DMS 273 (cell line): ENCODE results near the gene SYNE1.
"Not testable (repeated sequence)": the region's sequence is repeated elsewhere in the genome, so short reads cannot be mapped to it uniquely, and the experiment has no call there.

Experiments
- DNase-seq: peaks from one replicate; lab custom pipeline; 2025; ENCODE audit not compliant: unreplicated experiment; lab: John Stamatoyannopoulos, UW

The SYNE1 gene

DNA sequence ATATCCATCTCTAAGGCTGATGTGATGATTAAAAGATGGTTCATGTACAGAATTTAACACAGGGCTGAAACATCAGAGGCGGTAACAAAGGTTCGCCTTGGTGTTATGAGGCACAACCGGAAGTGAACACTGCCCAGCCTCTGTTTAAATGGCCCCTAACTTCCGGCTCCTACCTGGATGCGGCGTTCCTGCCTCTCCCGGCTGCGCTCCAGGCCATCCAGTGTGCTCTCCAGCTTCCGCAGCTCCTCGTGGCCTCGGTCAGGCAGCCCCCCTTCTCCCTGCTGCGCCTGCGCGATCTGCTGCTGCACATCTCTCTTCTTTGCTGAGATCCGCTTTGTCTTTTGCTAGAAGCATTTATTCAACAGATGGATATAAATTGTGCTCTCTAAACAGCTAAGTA, 195.3 kb downstream of the SYNE1 start:
- no peak for DNase-seq

- DNase-seq: no peak
Observed at GRCh38 chr6:152435816-152436215, 201.3 kb downstream of the SYNE1 start.

GRCh38 chr6:152432758-152433157, 204.4 kb downstream of the SYNE1 start:
- no peak for DNase-seq

DNA sequence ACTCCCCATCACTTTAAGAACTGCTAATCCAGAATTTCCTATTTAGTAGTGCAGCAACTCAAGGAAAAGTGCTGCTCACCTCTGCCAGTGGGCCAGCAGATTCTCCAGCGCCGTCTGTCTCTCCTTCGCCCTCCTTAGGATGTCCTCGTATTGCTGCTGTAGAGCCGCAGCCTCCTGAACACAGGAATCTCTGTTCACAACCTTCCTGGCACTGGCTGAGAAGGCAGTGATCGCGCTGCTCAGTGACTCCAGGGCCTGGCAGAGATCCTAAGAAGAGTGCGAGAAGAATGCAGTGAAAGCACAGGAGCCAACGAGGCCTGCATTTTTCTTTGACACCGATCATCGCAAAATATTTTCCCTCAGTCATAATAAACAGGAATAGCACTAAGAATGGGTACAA, 209.0 kb downstream of the SYNE1 start:
- DNase-seq: no peak

DNA sequence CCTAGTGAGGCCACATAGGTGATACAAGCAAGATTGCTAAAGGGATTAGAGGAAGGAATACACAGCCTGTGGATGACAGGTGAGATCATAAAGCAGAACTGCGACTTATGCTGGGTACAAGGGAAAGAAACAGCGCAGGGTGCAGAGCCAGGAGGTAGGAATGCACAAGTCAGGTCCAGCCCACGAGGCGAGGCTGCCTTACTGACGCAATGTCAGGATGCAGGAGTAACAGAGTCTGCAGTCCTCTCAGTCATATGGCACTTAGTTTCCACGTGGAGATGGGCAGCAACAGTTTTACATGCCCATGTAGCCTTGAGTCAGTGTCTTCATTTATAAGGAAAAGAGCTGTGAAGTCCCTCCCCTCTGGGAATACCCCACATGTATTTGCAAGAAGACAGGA, 210.9 kb downstream of the SYNE1 start:
- no peak for DNase-seq

DNA sequence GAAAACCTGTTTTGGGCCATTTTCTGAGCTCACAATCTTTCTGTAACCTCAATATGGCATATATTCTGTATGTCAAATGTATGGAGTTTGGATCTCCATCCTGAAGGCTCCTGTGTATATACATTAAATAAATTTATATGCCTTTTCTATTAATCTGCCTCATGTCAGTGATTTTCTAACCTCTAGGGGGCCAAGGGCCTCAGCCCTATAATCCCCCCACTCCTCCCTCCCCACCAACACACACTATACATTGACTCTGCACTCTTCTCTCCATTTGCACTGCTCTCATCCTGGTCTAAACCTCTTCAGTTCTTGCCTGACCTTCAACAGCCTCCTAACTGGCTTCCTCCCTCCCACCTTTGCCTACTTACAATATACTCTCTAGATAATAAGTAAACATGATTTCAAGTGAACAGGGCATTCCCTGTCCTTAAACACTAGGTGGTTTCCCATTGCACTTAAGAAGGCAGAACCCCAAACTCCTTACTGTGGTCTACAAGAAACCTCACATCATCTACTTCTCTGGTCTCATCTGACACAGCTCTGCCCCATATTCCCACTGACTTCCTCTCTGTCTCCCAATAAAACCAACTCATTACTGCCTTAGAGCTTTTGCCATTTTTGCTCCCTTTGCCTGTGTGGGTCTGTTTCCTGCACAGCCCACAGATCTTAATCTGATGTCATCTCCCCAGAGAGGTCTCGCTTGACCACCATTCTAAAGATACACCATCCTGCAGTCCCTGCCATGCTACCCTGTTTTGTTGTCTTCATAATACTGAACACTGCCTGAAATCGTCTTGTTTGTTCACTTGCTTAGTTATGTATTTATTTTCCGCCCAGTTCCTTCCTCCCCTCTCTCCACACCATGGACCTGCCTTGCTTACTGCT, 213.7 kb downstream of the SYNE1 start:
- DNase-seq: no peak

GRCh38 chr6:152421496-152421895, 215.7 kb downstream of the SYNE1 start:
- not testable (repeated sequence) for DNase-seq

DNA sequence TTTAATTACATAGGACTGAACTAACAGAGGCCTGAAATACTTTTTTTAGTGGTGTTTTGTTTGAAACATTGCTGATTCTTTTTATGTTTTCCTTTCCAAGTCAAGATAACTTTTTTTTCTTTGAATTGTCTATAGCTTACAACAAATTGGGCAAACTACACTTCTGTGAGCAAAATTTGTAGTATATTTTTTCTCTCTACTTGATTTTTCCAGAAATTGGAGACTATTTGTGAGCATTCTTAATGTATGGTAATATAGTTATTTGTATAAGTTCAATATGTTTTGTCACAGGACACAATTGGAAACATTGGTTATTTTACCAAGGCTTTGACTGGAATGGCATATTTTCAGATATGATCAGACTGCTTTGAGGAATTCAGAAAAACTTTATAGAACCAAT, 216.5 kb downstream of the SYNE1 start:
- no peak for DNase-seq

DNA sequence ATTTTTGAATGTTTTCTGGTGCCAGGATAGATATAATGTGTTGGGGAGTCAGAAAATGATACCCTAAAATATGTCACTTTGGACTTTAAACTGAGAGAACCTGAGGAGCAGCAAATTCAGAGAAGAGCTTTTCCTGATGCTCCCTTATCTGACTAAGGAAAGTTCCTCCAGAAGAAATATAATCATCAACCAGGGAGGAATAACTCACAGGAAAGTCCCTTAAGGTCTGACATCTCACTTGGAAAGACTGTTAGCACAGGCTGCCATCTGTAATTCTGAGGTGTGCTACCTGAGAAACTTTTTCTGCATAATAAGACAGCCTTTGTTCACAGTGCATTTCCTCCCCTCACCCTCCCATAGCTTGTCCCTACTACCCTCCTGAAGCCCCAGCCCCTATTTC, 218.6 kb downstream of the SYNE1 start:
- DNase-seq: no peak

GRCh38 chr6:152416652-152417051, 220.5 kb downstream of the SYNE1 start:
- DNase-seq: no peak

DNA sequence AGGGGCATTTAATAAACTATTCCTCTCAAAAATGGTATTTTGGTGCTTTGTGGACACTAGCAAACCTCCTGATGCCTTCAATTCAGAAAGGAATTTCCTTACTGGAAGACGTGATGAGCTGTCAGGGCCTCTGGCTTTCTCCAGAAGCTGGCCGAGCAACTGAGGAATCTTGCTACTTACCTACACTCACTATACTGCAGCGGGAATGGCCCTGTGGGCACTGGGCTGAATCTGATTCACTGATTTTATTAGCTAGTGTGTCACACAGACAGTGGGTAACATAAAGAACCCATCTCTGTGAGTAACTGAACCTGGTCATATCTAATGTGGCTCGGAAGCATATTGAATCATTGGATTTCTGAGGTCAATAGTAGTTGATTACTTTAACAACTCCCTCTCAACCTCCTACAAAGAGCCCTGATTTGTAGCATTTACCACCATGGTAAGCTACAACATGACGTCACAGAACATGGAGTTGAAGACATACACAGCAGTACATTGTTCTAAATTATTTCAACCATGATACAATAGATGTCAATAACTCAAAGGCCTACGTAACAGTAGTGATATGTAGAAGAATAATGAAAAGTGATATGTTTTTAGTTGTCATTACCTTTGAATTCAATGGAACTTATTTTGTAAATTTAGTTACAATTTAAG, 232.1 kb downstream of the SYNE1 start:
- DNase-seq: no peak

- DNase-seq: no peak
Observed at GRCh38 chr6:152404086-152404857, 232.9 kb downstream of the SYNE1 start.

DNA sequence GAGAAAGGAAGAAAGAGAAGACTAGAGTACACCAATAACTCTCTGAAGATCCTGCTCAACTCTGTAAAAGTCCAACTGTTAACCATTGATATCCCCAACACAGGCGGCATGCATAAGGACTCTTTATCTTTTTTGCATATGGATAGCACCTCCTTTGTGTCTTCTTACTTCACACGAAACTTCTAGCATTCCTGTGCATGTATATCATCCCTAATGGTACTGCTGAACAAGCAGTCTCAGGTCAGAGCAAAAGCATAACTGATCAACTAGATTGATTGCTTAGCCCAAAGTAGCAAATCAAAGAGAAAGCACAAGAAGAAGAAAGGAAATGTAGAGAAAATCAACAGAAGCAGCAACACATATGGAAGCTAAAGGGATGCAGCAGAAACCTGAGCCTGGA, 234.4 kb downstream of the SYNE1 start:
- no peak for DNase-seq

- no peak for DNase-seq
Observed at GRCh38 chr6:152401978-152402377, 235.2 kb downstream of the SYNE1 start.

DNA sequence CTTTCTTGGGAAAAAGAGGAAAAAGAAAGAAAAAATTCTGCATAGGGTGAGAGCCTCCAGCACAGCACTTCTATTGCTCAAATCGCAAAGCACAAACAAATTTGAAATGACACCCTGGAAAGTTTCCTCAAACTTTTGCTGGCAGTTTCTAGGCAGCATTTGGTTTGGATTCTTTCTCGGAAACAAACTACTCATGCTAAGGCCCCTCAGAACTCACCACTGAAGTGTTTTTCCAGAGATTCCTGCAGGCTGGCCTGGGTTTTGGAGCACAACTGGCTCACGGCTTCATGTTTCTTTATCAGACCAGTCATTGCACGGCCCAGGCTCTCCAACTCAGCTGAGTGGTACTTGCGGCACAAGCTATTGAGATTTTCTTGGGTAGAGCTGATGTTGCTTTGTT, 237.8 kb downstream of the SYNE1 start:
- no peak for DNase-seq

GRCh38 chr6:152398993-152399392, 238.2 kb downstream of the SYNE1 start:
- DNase-seq: no peak

- no peak for DNase-seq
Observed at GRCh38 chr6:152398316-152398715, 238.8 kb downstream of the SYNE1 start.

DNA sequence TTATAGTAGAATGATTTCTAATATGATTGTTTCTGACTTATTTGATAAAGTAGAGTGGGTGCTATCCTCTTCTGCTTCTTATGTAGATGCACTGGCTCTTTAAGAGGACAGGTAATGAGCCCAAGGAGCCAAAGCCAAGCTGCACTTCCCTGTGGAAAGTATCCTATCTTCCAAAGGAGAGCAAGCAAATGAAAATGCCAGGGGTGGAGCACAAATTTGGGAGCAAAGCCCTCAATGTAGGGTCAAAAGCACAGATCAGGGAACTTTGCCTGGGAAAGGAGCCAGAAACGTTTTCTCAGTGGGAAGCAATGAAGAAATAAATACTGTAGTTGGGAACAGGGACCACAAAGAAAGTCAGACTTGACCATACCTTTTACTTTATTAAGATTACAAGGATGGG, 242.9 kb downstream of the SYNE1 start:
- no peak for DNase-seq

- no peak for DNase-seq
Observed at GRCh38 chr6:152391179-152391880, 245.8 kb downstream of the SYNE1 start.

DNA sequence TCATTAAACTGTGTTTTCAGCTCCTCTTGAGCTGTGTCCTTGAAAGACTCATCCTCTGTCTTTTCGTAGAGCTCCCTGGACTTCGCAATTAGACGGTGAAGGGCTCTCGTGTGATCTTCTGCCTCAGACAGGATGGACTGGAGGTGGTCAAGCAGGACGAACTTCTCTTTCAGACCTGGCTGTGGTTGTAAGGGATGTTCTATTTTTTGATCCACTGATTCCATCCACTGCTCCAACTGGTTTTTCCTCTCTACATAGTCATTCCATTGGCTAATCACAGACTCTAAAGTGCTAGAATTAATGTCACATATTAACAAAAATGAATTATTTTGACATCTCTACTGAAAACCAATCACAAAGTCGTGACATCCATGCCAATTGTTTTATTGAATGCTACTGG, 250.1 kb downstream of the SYNE1 start:
- no peak for DNase-seq

DNA sequence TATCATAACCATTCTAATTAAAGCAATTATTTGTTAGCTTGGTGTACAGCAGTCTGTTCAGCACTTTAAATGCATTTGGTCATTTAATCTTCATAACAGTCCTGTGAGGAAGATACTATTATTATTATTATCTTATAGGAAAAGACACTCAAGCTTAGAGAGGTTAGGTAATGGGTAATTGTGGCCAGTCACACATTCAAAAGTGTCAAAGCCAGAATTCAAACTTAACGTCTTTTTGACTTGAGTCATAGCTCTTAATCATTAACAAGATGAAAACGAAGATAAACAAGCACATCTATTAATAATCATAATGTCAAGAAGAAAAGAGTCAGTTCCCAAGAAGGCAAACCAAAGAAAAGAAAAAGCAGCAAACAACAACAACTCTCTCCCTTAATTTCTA, 251.0 kb downstream of the SYNE1 start:
- DNase-seq: no peak
